ENCODE results near the gene CELF2. TPM values are rescaled to one million over a fixed set of nuclear protein-coding genes. Genes with fewer than 3 reads are reported as not detected.

The CELF2 gene
- total RNA-seq, 1 experiment from 2014 or later = 0.07 TPM

DNA sequence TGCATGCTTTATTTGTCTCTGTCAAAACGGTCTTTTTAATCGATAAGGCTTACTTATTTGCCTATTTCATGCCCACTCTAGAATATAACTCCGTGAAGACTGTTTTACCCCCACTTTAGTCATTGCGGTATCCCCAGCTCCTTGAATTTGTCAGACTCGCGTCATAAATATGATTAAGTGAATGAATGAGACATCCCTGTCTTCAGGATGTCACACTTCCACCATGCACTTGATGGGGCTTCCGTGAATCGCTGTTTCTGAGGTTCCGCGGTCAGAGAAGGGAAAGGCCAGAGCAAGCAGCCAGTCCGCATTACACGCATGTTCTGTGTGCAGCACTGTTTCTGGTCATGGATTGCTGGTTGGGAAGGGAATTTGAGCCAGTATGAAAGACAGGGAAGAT, 138.8 kb downstream of the CELF2 start:
- intact Hi-C loops (cut with micrococcal nuclease) = no loop called here
- TF ChIP-seq, protein P1, sequence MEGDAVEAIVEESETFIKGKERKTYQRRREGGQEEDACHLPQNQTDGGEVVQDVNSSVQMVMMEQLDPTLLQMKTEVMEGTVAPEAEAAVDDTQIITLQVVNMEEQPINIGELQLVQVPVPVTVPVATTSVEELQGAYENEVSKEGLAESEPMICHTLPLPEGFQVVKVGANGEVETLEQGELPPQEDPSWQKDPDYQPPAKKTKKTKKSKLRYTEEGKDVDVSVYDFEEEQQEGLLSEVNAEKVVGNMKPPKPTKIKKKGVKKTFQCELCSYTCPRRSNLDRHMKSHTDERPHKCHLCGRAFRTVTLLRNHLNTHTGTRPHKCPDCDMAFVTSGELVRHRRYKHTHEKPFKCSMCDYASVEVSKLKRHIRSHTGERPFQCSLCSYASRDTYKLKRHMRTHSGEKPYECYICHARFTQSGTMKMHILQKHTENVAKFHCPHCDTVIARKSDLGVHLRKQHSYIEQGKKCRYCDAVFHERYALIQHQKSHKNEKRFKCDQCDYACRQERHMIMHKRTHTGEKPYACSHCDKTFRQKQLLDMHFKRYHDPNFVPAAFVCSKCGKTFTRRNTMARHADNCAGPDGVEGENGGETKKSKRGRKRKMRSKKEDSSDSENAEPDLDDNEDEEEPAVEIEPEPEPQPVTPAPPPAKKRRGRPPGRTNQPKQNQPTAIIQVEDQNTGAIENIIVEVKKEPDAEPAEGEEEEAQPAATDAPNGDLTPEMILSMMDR (IDR thresholded peaks at IDR 0.05; ENCODE audit: unreplicated experiment) = no peak
- H3K27me3 Mint-ChIP-seq (ENCODE audit: insufficient read depth, unreplicated experiment) = peaks cover 18% of the 10 kb centered on the region
- DNase-seq (ENCODE audit: unreplicated experiment) = no peak
- H3K4me3 Mint-ChIP-seq (ENCODE audit: unreplicated experiment) = no peak overlapping the region
- H3K27ac Mint-ChIP-seq (ENCODE audit: low read depth, unreplicated experiment) = no peak overlapping the region
- H3K36me3 Mint-ChIP-seq (ENCODE audit: insufficient read depth, unreplicated experiment) = no peaks in the 10 kb centered on the region
- CTCF ChIA-PET = no interaction called here
- no TSS peak for BruUV-seq (replicated peaks)
- no peaks in the 10 kb centered on the region for H3K4me1 Mint-ChIP-seq (ENCODE audit: insufficient read depth, unreplicated experiment)
- POLR2A ChIA-PET = interaction anchor here (0.7 to 0.8 kb wide), 2 partner anchors 55 to 1959 kb away, joined by 3 read pairs; no protein-coding TSS in a partner anchor
- H3K9me3 Mint-ChIP-seq (ENCODE audit: unreplicated experiment) = peaks cover under 1% of the 10 kb centered on the region

DNA sequence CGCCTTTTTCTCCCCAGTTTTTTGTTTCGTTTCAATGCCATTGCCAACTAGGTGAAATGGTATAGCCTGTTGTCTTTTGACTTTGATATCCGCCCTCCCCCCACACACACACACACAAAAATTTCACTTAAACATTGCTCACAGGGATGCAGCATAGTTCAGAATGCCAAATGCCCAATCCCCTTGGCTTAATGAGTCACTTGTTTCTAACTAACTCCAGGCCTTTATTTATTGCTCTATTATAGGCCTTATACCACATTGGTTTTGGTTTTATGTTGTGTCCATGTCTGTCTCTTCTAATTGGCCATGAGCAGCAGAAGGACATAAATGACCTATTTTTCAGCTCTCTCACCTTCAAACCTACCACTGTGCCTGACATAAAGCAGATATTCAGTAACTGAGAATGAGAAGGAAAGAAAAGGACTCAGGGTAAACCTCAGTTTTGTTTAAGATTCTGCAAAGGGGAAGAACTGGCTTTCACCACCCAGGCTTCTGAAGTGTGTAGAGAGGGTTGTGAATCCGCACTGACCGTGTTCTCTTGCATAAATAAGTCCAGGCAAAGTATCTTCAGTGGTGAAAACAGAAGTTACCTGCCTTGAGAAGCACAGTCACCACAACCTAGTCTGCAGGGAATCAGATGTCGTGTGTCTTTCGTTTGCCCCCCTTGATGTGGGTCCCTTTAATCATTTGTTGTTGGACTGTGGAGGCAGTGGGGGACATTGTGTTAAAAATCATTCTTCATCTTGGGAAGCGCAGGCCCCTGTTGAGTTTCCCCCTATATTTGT, 139.8 kb downstream of the CELF2 start:
- peaks cover 7% of the 10 kb centered on the region for H3K9me3 Mint-ChIP-seq (ENCODE audit: unreplicated experiment)
- H3K36me3 Mint-ChIP-seq (ENCODE audit: insufficient read depth, unreplicated experiment) = no peaks in the 10 kb centered on the region
- no peak overlapping the region for H3K27ac Mint-ChIP-seq (ENCODE audit: low read depth, unreplicated experiment)
- POLR2A ChIA-PET = no interaction called here
- peaks cover 18% of the 10 kb centered on the region for H3K27me3 Mint-ChIP-seq (ENCODE audit: insufficient read depth, unreplicated experiment)
- CTCF ChIA-PET = no interaction called here
- no peak for DNase-seq (ENCODE audit: unreplicated experiment)
- intact Hi-C loops (cut with micrococcal nuclease) = no loop called here
- TF ChIP-seq, protein P1 (IDR thresholded peaks at IDR 0.05; ENCODE audit: unreplicated experiment) = no peak
- BruUV-seq (replicated peaks) = no TSS peak
- H3K4me1 Mint-ChIP-seq (ENCODE audit: insufficient read depth, unreplicated experiment) = no peaks in the 10 kb centered on the region
- H3K4me3 Mint-ChIP-seq (ENCODE audit: unreplicated experiment) = no peak overlapping the region

- Mint-ChIP-seq H3K27ac (ENCODE audit: low read depth, unreplicated experiment) (no peak overlapping the region), H3K4me1 (ENCODE audit: insufficient read depth, unreplicated experiment) (no peaks in the 10 kb centered on the region), H3K9me3 (ENCODE audit: unreplicated experiment) (peaks cover 7% of the 10 kb centered on the region), H3K4me3 (ENCODE audit: unreplicated experiment) (no peak overlapping the region), H3K27me3 (ENCODE audit: insufficient read depth, unreplicated experiment) (peaks cover 18% of the 10 kb centered on the region), H3K36me3 (ENCODE audit: insufficient read depth, unreplicated experiment) (no peaks in the 10 kb centered on the region)
- TF ChIP-seq, protein P1 (IDR thresholded peaks at IDR 0.05; ENCODE audit: unreplicated experiment) = no peak
- intact Hi-C loops (cut with micrococcal nuclease) = no loop called here
- no TSS peak for BruUV-seq (replicated peaks)
- DNase-seq (ENCODE audit: unreplicated experiment) = no peak
- ChIA-PET CTCF (interaction anchor here (0.7 kb wide), 1 partner anchor 598 kb away, joined by 3 read pairs; no protein-coding TSS in a partner anchor), POLR2A (no interaction called here)
These were observed 140.4 kb downstream of the CELF2 start for GRCh38 chr10:11158080-11158479.

- Mint-ChIP-seq H3K4me3 (ENCODE audit: unreplicated experiment) (no peak overlapping the region), H3K9me3 (ENCODE audit: unreplicated experiment) (peaks cover 7% of the 10 kb centered on the region), H3K27ac (ENCODE audit: low read depth, unreplicated experiment) (no peak overlapping the region), H3K36me3 (ENCODE audit: insufficient read depth, unreplicated experiment) (no peaks in the 10 kb centered on the region), H3K4me1 (ENCODE audit: insufficient read depth, unreplicated experiment) (no peaks in the 10 kb centered on the region), H3K27me3 (ENCODE audit: insufficient read depth, unreplicated experiment) (peaks cover 30% of the 10 kb centered on the region)
- TF ChIP-seq, protein P1 (IDR thresholded peaks at IDR 0.05; ENCODE audit: unreplicated experiment) = no peak
- intact Hi-C loops (cut with micrococcal nuclease) = no loop called here
- DNase-seq (ENCODE audit: unreplicated experiment) = no peak
- BruUV-seq (replicated peaks) = no TSS peak
- ChIA-PET POLR2A (no interaction called here), CTCF (interaction anchor here (0.7 kb wide), 1 partner anchor 1442 kb away, joined by 3 read pairs; no protein-coding TSS in a partner anchor)
These were observed 142.0 kb downstream of the CELF2 start for GRCh38 chr10:11159543-11160215.

Data from MCF 10A (cell line).